Panc1 (cell line): ENCODE data around the gene PDE11A. TPM values are rescaled to one million over a fixed set of nuclear protein-coding genes. Genes with fewer than 3 reads are reported as not detected.
"Not testable (repeated sequence)": the region's sequence is repeated elsewhere in the genome, so short reads cannot be mapped to it uniquely, and the experiment has no call there.

ENCODE experiments used
- ATAC-seq: fragments of 200-7000 bp; cut with Tn5 transposase; 2 replicates; pipeline ENCODE4 v1.9.1; 2020; ENCODE audit warnings: mild to moderate bottlenecking, moderate library complexity
- BruUV-seq: library from RNA; stranded (reverse); fragments of 400-500 nt; replicated peaks from 2 replicates; lab custom pipeline; 2021; lab: Mats Ljungman, UMichigan
- CTCF ChIA-PET: fragments of 300-600 bp; sonication (Branson Sonifier 250); formaldehyde crosslinking; loops from one replicate; lab custom pipeline; 2022; ENCODE audit warnings: antibody characterized with exemption; lab: Charles Lee
- POLR2A ChIA-PET: fragments of 300-600 bp; sonication (Branson Sonifier 250); formaldehyde crosslinking; loops from one replicate; lab custom pipeline; 2022; ENCODE audit warnings: antibody characterized with exemption; lab: Charles Lee
- DNase-seq: peaks from one replicate; pipeline ENCODE4 v3.0.0-alpha.2; 2010; ENCODE audit warnings: low read depth, low spot score
- H3K27ac ChIP-seq: 2 replicates; pipeline ENCODE4 v1.5.1; 2011; ENCODE audit warnings: mild to moderate bottlenecking, low read length, inconsistent platforms
- H3K27me3 ChIP-seq: fragments of 200-500 bp; sonication (Bioruptor generic); 2 replicates; pipeline ENCODE4 v1.6.0; 2014; ENCODE audit warnings: low read length, inconsistent platforms; ENCODE audit not compliant: control insufficient read depth, insufficient read depth
- H3K36me3 ChIP-seq: fragments of 200-500 bp; sonication (Bioruptor generic); 2 replicates; pipeline ENCODE4 v1.5.1; 2014; ENCODE audit warnings: inconsistent platforms, mild to moderate bottlenecking, low read length, moderate library complexity; ENCODE audit not compliant: control insufficient read depth, insufficient read depth
- H3K4me1 ChIP-seq: 2 replicates; pipeline ENCODE4 v1.5.1; 2011; ENCODE audit warnings: inconsistent platforms, mild to moderate bottlenecking, low read length, moderate library complexity; ENCODE audit not compliant: control insufficient read depth, insufficient read depth
- H3K4me3 ChIP-seq, 2 experiments: 2 replicates each; pipeline ENCODE4 v1.5.1; 2011 to 2012; ENCODE audit warnings: low read depth in 2 of 2, low read length in 2 of 2, mild to moderate bottlenecking in 2 of 2, inconsistent platforms in 1 of 2, moderate library complexity in 1 of 2
- H3K9me3 ChIP-seq: fragments of 200-500 bp; sonication (Bioruptor generic); 2 replicates; pipeline ENCODE4 v1.5.1; 2014; ENCODE audit warnings: low read depth, mild to moderate bottlenecking, inconsistent platforms, low read length, moderate library complexity; ENCODE audit not compliant: control insufficient read depth, insufficient read depth
- POLR2AphosphoS5 ChIP-seq: IDR thresholded peaks from 2 replicates; pipeline ENCODE4 v1.6.1; 2012; ENCODE audit warnings: mild to moderate bottlenecking, low read depth, low read length, moderate library complexity
- SIN3A ChIP-seq: IDR thresholded peaks from 2 replicates; pipeline ENCODE4 v1.6.1; 2012; ENCODE audit warnings: low read depth, mild to moderate bottlenecking, low read length, moderate library complexity, borderline replicate concordance; ENCODE audit not compliant: insufficient read depth
- TCF7L2 ChIP-seq: IDR thresholded peaks from 2 replicates; pipeline ENCODE4 v1.6.1; 2011; ENCODE audit warnings: mild to moderate bottlenecking, low read depth, low read length, inconsistent platforms
- in situ Hi-C: cut with HindIII; loops from 2 replicates; pipeline ENCODE4 v1.10.0; 2016; ENCODE audit warnings: low sequenced_read_pairs, low pct_unique_long_range_greater_than_20kb
- intact Hi-C: fragments of 100-400 bp; cut with micrococcal nuclease; formaldehyde crosslinking; loops from one replicate; pipeline ENCODE4 v1.10.0; 2022; ENCODE audit not compliant: unreplicated experiment
- total RNA-seq: library from RNA; stranded (reverse); gene quantifications from one replicate; pipeline ENCODE4 v1.2.1, GENCODE V29; 2021; ENCODE audit not compliant: unreplicated experiment
- TF ChIP-seq, protein P1 (sequence below), 2 experiments: IDR thresholded peaks; 2 replicates each; pipeline ENCODE4 v1.6.1; 2011 to 2012; ENCODE audit warnings: low read depth in 2 of 2, control low read depth in 1 of 2, low read length in 1 of 2, mild to moderate bottlenecking in 1 of 2, moderate library complexity in 1 of 2; ENCODE audit not compliant: insufficient read depth in 1 of 2
- TF ChIP-seq, protein P2 (sequence below): fragments of 450-650 bp; IDR thresholded peaks from 2 replicates; pipeline ENCODE4 v1.5.1; 2017; ENCODE audit warnings: mild to moderate bottlenecking

PDE11A gene
- total RNA-seq, 1 experiment from 2014 or later = not detected

DNA sequence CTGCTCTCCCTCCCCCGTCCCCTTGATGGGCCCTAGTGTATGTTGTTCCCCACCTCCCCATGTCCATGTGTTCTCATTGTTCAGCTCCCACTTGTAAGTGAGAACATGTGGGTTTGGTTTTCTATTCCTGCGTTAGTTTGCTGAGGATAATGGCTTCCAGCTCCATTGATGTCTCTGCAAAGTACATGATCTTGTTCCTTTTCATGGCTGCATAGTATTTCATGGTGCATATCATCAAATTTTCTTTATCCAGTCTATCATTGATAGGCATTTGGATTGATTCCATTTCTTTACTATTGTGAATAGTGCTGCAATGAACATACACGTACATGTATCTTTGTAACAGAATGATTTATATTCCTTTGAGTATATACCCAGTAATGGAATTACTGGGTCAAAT is 6.7 kb upstream of the PDE11A start:
- H3K4me3 ChIP-seq, DNase-seq, H3K9me3 ChIP-seq, intact Hi-C loops, H3K27ac ChIP-seq, ATAC-seq, H3K36me3 ChIP-seq, H3K4me1 ChIP-seq, CTCF ChIA-PET, BruUV-seq, POLR2A ChIA-PET, in situ Hi-C loops, H3K27me3 ChIP-seq: not testable (repeated sequence)

DNA sequence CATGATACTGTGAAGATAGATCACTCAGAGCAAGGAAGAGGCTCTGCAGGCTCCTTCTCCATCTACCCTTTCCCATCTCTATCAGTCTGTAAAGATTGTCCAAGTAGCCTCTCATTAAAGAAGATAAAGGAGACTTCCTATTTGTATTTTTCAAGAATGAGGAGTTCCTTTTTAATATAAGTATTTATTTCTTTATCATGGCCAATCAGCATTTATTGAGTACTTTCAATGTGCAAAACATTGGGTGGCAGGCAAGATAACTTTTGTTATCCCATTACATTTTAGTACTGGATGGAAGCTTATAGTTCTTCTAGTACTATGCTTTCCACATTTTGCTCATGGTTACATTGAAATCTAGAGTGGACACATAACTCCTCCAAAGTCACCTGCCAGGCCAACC is 3.6 kb upstream of the PDE11A start:
- H3K4me1 ChIP-seq = peaks cover 5% of the 10 kb centered on the region; the same call in 1 of the 2 replicates

DNA sequence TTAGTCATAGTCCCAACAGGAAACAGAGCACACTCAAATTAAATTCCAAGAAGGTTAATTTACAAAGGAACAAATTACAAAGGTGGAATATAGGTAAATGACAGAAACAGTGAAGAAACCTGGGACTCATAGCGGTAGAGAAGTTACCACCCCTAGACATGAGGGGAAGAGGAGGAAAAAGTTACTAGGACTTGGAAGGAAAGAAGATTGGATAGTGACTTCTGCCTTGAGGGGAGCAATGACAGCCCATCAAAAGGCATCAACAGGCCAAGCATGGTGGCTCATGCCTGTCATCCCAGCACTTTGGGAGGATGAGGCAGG is 2.4 kb upstream of the PDE11A start:
- intact Hi-C loops (no loop called here), in situ Hi-C loops (no loop called here)
- Histone ChIP-seq H3K4me3 (no peak overlapping the region), H3K4me1 (peaks cover 5% of the 10 kb centered on the region; the same call in 1 of the 2 replicates), H3K36me3 (no peaks in the 10 kb centered on the region), H3K27ac (no peak overlapping the region), H3K9me3 (no peaks in the 10 kb centered on the region), H3K27me3 (peaks cover 12% of the 10 kb centered on the region)
- ChIA-PET CTCF (no interaction called here), POLR2A (no interaction called here)
- BruUV-seq = no TSS peak
- TF ChIP-seq, protein P1, sequence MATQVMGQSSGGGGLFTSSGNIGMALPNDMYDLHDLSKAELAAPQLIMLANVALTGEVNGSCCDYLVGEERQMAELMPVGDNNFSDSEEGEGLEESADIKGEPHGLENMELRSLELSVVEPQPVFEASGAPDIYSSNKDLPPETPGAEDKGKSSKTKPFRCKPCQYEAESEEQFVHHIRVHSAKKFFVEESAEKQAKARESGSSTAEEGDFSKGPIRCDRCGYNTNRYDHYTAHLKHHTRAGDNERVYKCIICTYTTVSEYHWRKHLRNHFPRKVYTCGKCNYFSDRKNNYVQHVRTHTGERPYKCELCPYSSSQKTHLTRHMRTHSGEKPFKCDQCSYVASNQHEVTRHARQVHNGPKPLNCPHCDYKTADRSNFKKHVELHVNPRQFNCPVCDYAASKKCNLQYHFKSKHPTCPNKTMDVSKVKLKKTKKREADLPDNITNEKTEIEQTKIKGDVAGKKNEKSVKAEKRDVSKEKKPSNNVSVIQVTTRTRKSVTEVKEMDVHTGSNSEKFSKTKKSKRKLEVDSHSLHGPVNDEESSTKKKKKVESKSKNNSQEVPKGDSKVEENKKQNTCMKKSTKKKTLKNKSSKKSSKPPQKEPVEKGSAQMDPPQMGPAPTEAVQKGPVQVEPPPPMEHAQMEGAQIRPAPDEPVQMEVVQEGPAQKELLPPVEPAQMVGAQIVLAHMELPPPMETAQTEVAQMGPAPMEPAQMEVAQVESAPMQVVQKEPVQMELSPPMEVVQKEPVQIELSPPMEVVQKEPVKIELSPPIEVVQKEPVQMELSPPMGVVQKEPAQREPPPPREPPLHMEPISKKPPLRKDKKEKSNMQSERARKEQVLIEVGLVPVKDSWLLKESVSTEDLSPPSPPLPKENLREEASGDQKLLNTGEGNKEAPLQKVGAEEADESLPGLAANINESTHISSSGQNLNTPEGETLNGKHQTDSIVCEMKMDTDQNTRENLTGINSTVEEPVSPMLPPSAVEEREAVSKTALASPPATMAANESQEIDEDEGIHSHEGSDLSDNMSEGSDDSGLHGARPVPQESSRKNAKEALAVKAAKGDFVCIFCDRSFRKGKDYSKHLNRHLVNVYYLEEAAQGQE (IDR thresholded peaks at IDR 0.05; ENCODE audit: insufficient read depth in 1 of 2, low read depth in 2 of 2, low read length in 1 of 2) = no peak
- no peak for TF ChIP-seq POLR2AphosphoS5
- TF ChIP-seq, protein P2, sequence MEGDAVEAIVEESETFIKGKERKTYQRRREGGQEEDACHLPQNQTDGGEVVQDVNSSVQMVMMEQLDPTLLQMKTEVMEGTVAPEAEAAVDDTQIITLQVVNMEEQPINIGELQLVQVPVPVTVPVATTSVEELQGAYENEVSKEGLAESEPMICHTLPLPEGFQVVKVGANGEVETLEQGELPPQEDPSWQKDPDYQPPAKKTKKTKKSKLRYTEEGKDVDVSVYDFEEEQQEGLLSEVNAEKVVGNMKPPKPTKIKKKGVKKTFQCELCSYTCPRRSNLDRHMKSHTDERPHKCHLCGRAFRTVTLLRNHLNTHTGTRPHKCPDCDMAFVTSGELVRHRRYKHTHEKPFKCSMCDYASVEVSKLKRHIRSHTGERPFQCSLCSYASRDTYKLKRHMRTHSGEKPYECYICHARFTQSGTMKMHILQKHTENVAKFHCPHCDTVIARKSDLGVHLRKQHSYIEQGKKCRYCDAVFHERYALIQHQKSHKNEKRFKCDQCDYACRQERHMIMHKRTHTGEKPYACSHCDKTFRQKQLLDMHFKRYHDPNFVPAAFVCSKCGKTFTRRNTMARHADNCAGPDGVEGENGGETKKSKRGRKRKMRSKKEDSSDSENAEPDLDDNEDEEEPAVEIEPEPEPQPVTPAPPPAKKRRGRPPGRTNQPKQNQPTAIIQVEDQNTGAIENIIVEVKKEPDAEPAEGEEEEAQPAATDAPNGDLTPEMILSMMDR = no peak
- no peak for TF ChIP-seq TCF7L2
- TF ChIP-seq SIN3A = no peak
- no peak for ATAC-seq
- DNase-seq = no peak

More for the DNA sequence above, 3.6 kb upstream of the PDE11A start:
- ATAC-seq (no peak), DNase-seq (no peak)
- Histone ChIP-seq H3K4me3 (no peak overlapping the region), H3K27ac (no peak overlapping the region), H3K9me3 (no peaks in the 10 kb centered on the region), H3K36me3 (no peaks in the 10 kb centered on the region), H3K27me3 (peaks cover 12% of the 10 kb centered on the region)
- TF ChIP-seq, protein P2 = no peak
- TF ChIP-seq, protein P1 (IDR thresholded peaks at IDR 0.05; ENCODE audit: insufficient read depth in 1 of 2, low read depth in 2 of 2, low read length in 1 of 2) = no peak
- POLR2A ChIA-PET = no interaction called here
- in situ Hi-C loops = no loop called here
- CTCF ChIA-PET = no interaction called here
- intact Hi-C loops = no loop called here
- no TSS peak for BruUV-seq
